DMS 273 (cell line): ENCODE data around the gene FBXL13.
"Not testable (repeated sequence)": the region's sequence is repeated elsewhere in the genome, so short reads cannot be mapped to it uniquely, and the experiment has no call there.

Source experiments
- DNase-seq: peaks from one replicate; lab custom pipeline; 2025; ENCODE audit not compliant: unreplicated experiment; lab: John Stamatoyannopoulos, UW

Gene FBXL13

GRCh38 chr7:103031024-103031423, 43.6 kb downstream of the FBXL13 start:
- no peak for DNase-seq

GRCh38 chr7:103025341-103025740, 49.3 kb downstream of the FBXL13 start:
- DNase-seq = no peak

GRCh38 chr7:103023578-103023977, 51.0 kb downstream of the FBXL13 start:
- DNase-seq = not testable (repeated sequence)

- DNase-seq = not testable (repeated sequence)
Measured at GRCh38 chr7:103021490-103021889, 53.1 kb downstream of the FBXL13 start.

- DNase-seq = not testable (repeated sequence)
Measured at GRCh38 chr7:103020876-103021275, 53.7 kb downstream of the FBXL13 start.

- not testable (repeated sequence) for DNase-seq
Measured at GRCh38 chr7:103018295-103018694, 56.3 kb downstream of the FBXL13 start.

- no peak for DNase-seq
Measured at GRCh38 chr7:103011650-103012049, 62.9 kb downstream of the FBXL13 start.

- no peak for DNase-seq
Measured at GRCh38 chr7:103010211-103010610, 64.4 kb downstream of the FBXL13 start.

GRCh38 chr7:103009466-103010185, 65.0 kb downstream of the FBXL13 start:
- no peak for DNase-seq

GRCh38 chr7:103003004-103003403, 71.6 kb downstream of the FBXL13 start:
- peak; percentile 10 for DNase-seq

- no peak for DNase-seq
Measured at GRCh38 chr7:103001210-103001609, 73.4 kb downstream of the FBXL13 start.

GRCh38 chr7:102996957-102997356, 77.6 kb downstream of the FBXL13 start:
- no peak for DNase-seq

GRCh38 chr7:102995609-102996008, 79.0 kb downstream of the FBXL13 start:
- not testable (repeated sequence) for DNase-seq

- peak; percentile 29 for DNase-seq
Measured at GRCh38 chr7:102994567-102994966, 80.0 kb downstream of the FBXL13 start.

GRCh38 chr7:102993718-102994029, 80.9 kb downstream of the FBXL13 start:
- no peak for DNase-seq

- peak; percentile 87 for DNase-seq
Measured at GRCh38 chr7:102992938-102993717, 81.5 kb downstream of the FBXL13 start.

- DNase-seq = peak; percentile 51
Measured at GRCh38 chr7:102992509-102992937, 82.1 kb downstream of the FBXL13 start.

- peak; percentile 58 for DNase-seq
Measured at GRCh38 chr7:102991540-102992214, 82.9 kb downstream of the FBXL13 start.

- no peak for DNase-seq
Measured at GRCh38 chr7:102991077-102991539, 83.5 kb downstream of the FBXL13 start.

- no peak for DNase-seq
Measured at GRCh38 chr7:102990642-102991041, 84.0 kb downstream of the FBXL13 start.

GRCh38 chr7:102988631-102989560, 85.7 kb downstream of the FBXL13 start:
- no peak for DNase-seq
